GM23338 (cell line): ENCODE results near the gene BLVRA. TPM values are rescaled to one million over a fixed set of nuclear protein-coding genes. Genes with fewer than 3 reads are reported as not detected.

Experiments used
- ATAC-seq: fragments of 200-7000 bp; cut with Tn5 transposase; 3 replicates; pipeline ENCODE4 v1.9.1; 2020
- DNase-seq: peaks from one replicate; pipeline ENCODE4 v3.0.0-alpha.2; 2015; ENCODE audit warnings: low spot score
- H2AFZ ChIP-seq: fragments of 200-600 bp; sonication (generic); 2 replicates; pipeline ENCODE4 v1.8.0; 2016; ENCODE audit warnings: antibody characterized with exemption, mild to moderate bottlenecking, moderate library complexity
- H3F3A ChIP-seq: fragments of 200-600 bp; sonication (generic); replicated peaks from 2 replicates; pipeline ENCODE4 v1.8.0; 2017; ENCODE audit warnings: antibody characterized with exemption, mixed run types, low read depth
- H3K27ac ChIP-seq: fragments of 200-600 bp; sonication (generic); 2 replicates; pipeline ENCODE4 v1.6.1; 2016; ENCODE audit warnings: low read depth
- H3K27me3 ChIP-seq: fragments of 200-600 bp; sonication (generic); 2 replicates; pipeline ENCODE4 v1.8.0; 2016; ENCODE audit warnings: mild to moderate bottlenecking, mixed run types, moderate library complexity; ENCODE audit not compliant: insufficient read depth
- H3K36me3 ChIP-seq: fragments of 200-600 bp; sonication (generic); 2 replicates; pipeline ENCODE4 v1.8.0; 2016; ENCODE audit warnings: mild to moderate bottlenecking; ENCODE audit not compliant: insufficient read depth
- H3K4me1 ChIP-seq: fragments of 200-600 bp; sonication (generic); 2 replicates; pipeline ENCODE4 v1.8.0; 2016; ENCODE audit warnings: mild to moderate bottlenecking, moderate library complexity; ENCODE audit not compliant: insufficient read depth
- H3K4me2 ChIP-seq: fragments of 200-600 bp; sonication (generic); 2 replicates; pipeline ENCODE4 v1.7.1; 2017; ENCODE audit warnings: mixed run types
- H3K4me3 ChIP-seq: fragments of 200-600 bp; sonication (generic); 2 replicates; pipeline ENCODE4 v1.6.1; 2016; ENCODE audit warnings: mixed run types
- H3K79me2 ChIP-seq: fragments of 200-600 bp; sonication (generic); replicated peaks from 2 replicates; pipeline ENCODE4 v1.8.0; 2017; ENCODE audit warnings: mild to moderate bottlenecking; ENCODE audit not compliant: insufficient read depth
- H3K9me2 ChIP-seq: fragments of 200-600 bp; sonication (generic); 2 replicates; pipeline ENCODE4 v1.8.0; 2017; ENCODE audit not compliant: insufficient read depth
- H4K20me1 ChIP-seq: fragments of 200-600 bp; sonication (generic); replicated peaks from 2 replicates; pipeline ENCODE4 v1.8.0; 2017; ENCODE audit warnings: mild to moderate bottlenecking; ENCODE audit not compliant: insufficient read depth
- H3K27ac Mint-ChIP-seq: 2 replicates; pipeline ENCODE4 v1.8.0; 2020; ENCODE audit warnings: inconsistent platforms, mild to moderate bottlenecking, moderate library complexity, mixed read lengths
- H3K27me3 Mint-ChIP-seq: 3 replicates; pipeline ENCODE4 v1.8.0; 2022; ENCODE audit warnings: low read depth, mild to moderate bottlenecking, moderate library complexity, mixed read lengths, inconsistent platforms; ENCODE audit not compliant: insufficient read depth, poor library complexity
- H3K36me3 Mint-ChIP-seq: 3 replicates; pipeline ENCODE4 v1.8.0; 2021; ENCODE audit warnings: low read depth, mild to moderate bottlenecking, inconsistent platforms, moderate library complexity, mixed read lengths
- H3K4me1 Mint-ChIP-seq: 3 replicates; pipeline ENCODE4 v1.8.0; 2020; ENCODE audit warnings: mild to moderate bottlenecking, inconsistent platforms, mixed read lengths
- H3K4me3 Mint-ChIP-seq: 3 replicates; pipeline ENCODE4 v1.8.0; 2021; ENCODE audit warnings: moderate library complexity, mild to moderate bottlenecking, inconsistent platforms, mixed read lengths
- H3K9me3 Mint-ChIP-seq: 3 replicates; pipeline ENCODE4 v1.8.0; 2020; ENCODE audit warnings: moderate library complexity, mild to moderate bottlenecking, inconsistent platforms, mixed read lengths
- ETS1 ChIP-seq: IDR thresholded peaks from 2 replicates; pipeline ENCODE4 v1.6.1; 2016; ENCODE audit warnings: antibody characterized with exemption
- EZH2phosphoT487 ChIP-seq: fragments of 200-600 bp; sonication (generic); IDR thresholded peaks from one replicate; pipeline ENCODE4 v1.8.1; 2018; ENCODE audit warnings: antibody characterized with exemption; ENCODE audit not compliant: unreplicated experiment
- NANOG ChIP-seq: IDR thresholded peaks from 2 replicates; pipeline ENCODE4 v1.6.1; 2016; ENCODE audit warnings: antibody characterized with exemption, borderline replicate concordance
- POLR2AphosphoS5 ChIP-seq: IDR thresholded peaks from 2 replicates; pipeline ENCODE4 v1.6.1; 2016; ENCODE audit warnings: antibody characterized with exemption, low read depth
- REST ChIP-seq: IDR thresholded peaks from one replicate; pipeline ENCODE4 v1.6.1; 2018; ENCODE audit warnings: antibody characterized with exemption; ENCODE audit not compliant: unreplicated experiment
- STAT1 ChIP-seq: IDR thresholded peaks from one replicate; pipeline ENCODE4 v1.6.1; 2016; ENCODE audit warnings: antibody characterized with exemption; ENCODE audit not compliant: unreplicated experiment
- ZNF331 ChIP-seq: fragments of 250-450 bp; sonication (Bioruptor Pico); IDR thresholded peaks from 2 replicates; pipeline ENCODE4 v1.5.0; 2020; ENCODE audit warnings: low read depth, mild to moderate bottlenecking, moderate library complexity
- polyA plus RNA-seq: library from polyadenylated mRNA; unstranded; fragments of >200 nt; fragmentation: Nextera tagmentation; extraction: Ambion mirVana; gene quantifications from 2 replicates; pipeline ENCODE4 v1.2.1, GENCODE V29; 2016
- total RNA-seq: library from RNA; depleted of rRNA; stranded (reverse); fragments of >200 nt; shearing (Covaris generic); gene quantifications from 2 replicates; pipeline ENCODE4 v1.2.3, GENCODE V29; 2014

Gene BLVRA
- total and polyA plus RNA-seq, 2 experiments from 2014 or later, result 17.0 to 46.5 TPM

- TF ChIP-seq ZNF331 (CRISPR knock-in tag) (no peak), NANOG (no peak), STAT1 (no peak)
Measured at GRCh38 chr7:43843296-43843695, 84.8 kb downstream of the BLVRA start (continued).

- no peaks in the 10 kb centered on the region for H3K27me3 Mint-ChIP-seq
Measured at GRCh38 chr7:43844257-43844656, 85.8 kb downstream of the BLVRA start.

More at GRCh38 chr7:43844257-43844656, 85.8 kb downstream of the BLVRA start:
- no peak overlapping the region for H3K4me3 Mint-ChIP-seq
- no peak overlapping the region for H3K27ac Mint-ChIP-seq
- peaks cover 4% of the 10 kb centered on the region; the same call in 2 of the 3 replicates for H3K4me1 Mint-ChIP-seq
- H3K79me2 ChIP-seq, result no peaks in the 10 kb centered on the region
- no peaks in the 10 kb centered on the region for H3F3A ChIP-seq
- no peaks in the 10 kb centered on the region for H3K27me3 ChIP-seq
- H2AFZ ChIP-seq, result no peak overlapping the region
- H3K9me3 Mint-ChIP-seq, result no peaks in the 10 kb centered on the region
- no peak overlapping the region for H3K4me2 ChIP-seq
- H3K36me3 Mint-ChIP-seq, result no peaks in the 10 kb centered on the region
- TF ChIP-seq ZNF331 (CRISPR knock-in tag) (no peak), ETS1 (no peak), POLR2AphosphoS5 (no peak), EZH2phosphoT487 (no peak), REST (no peak)
- H3K36me3 ChIP-seq, result no peaks in the 10 kb centered on the region
- no peaks in the 10 kb centered on the region for H3K9me2 ChIP-seq
- no peaks in the 10 kb centered on the region for H4K20me1 ChIP-seq
- ATAC-seq (no peak), DNase-seq (no peak)
- H3K4me3 ChIP-seq, result no peak overlapping the region
- no peak overlapping the region for H3K27ac ChIP-seq
- H3K4me1 ChIP-seq, result peaks cover 4% of the 10 kb centered on the region; the same call in 1 of the 2 replicates
